Hepatocyte (in vitro differentiated cells): ENCODE results near the gene SLC9A3. TPM values are rescaled to one million over a fixed set of nuclear protein-coding genes. Genes with fewer than 3 reads are reported as not detected.

Experiments
- DNase-seq: peaks from one replicate; pipeline ENCODE4 v3.0.0-alpha.2; 2016; ENCODE audit warnings: low spot score
- H2AFZ ChIP-seq: fragments of 200-600 bp; sonication (generic); 2 replicates; pipeline ENCODE4 v1.6.0; 2016; ENCODE audit warnings: antibody characterized with exemption, mild to moderate bottlenecking
- H3K27ac ChIP-seq: fragments of 200-600 bp; sonication (generic); 2 replicates; pipeline ENCODE4 v1.5.1; 2016; ENCODE audit warnings: mild to moderate bottlenecking
- H3K27me3 ChIP-seq: fragments of 200-600 bp; sonication (generic); 2 replicates; pipeline ENCODE4 v1.6.1; 2016
- H3K36me3 ChIP-seq: fragments of 200-600 bp; sonication (generic); replicated peaks from 2 replicates; pipeline ENCODE4 v1.5.1; 2016; ENCODE audit warnings: low read depth; ENCODE audit not compliant: insufficient read depth
- H3K4me1 ChIP-seq: fragments of 200-600 bp; sonication (generic); 2 replicates; pipeline ENCODE4 v1.5.1; 2016; ENCODE audit warnings: mild to moderate bottlenecking, moderate library complexity; ENCODE audit not compliant: insufficient read depth
- H3K4me2 ChIP-seq: fragments of 200-600 bp; sonication (generic); 2 replicates; pipeline ENCODE4 v1.6.0; 2016
- H3K4me3 ChIP-seq: fragments of 200-600 bp; sonication (generic); 2 replicates; pipeline ENCODE4 v1.5.1; 2016; ENCODE audit warnings: mild to moderate bottlenecking
- H3K79me2 ChIP-seq: fragments of 200-600 bp; sonication (generic); 2 replicates; pipeline ENCODE4 v1.6.0; 2017; ENCODE audit warnings: mild to moderate bottlenecking
- H3K9me2 ChIP-seq: fragments of 200-600 bp; sonication (generic); replicated peaks from 2 replicates; pipeline ENCODE4 v1.6.0; 2017; ENCODE audit warnings: mild to moderate bottlenecking; ENCODE audit not compliant: insufficient read depth
- H3K9me3 ChIP-seq: fragments of 200-600 bp; sonication (generic); 2 replicates; pipeline ENCODE4 v1.5.1; 2016; ENCODE audit warnings: low read depth, mild to moderate bottlenecking
- H4K20me1 ChIP-seq: fragments of 200-600 bp; sonication (generic); 2 replicates; pipeline ENCODE4 v1.6.0; 2016; ENCODE audit warnings: mild to moderate bottlenecking; ENCODE audit not compliant: insufficient read depth, poor library complexity, severe bottlenecking
- CTCF ChIP-seq: fragments of 200-600 bp; sonication (generic); IDR thresholded peaks from 2 replicates; pipeline ENCODE4 v1.5.1; 2016; ENCODE audit warnings: antibody characterized with exemption, mild to moderate bottlenecking; ENCODE audit not compliant: poor library complexity
- EZH2 ChIP-seq: fragments of 200-600 bp; sonication (generic); IDR thresholded peaks from 2 replicates; pipeline ENCODE4 v1.6.1; 2016; ENCODE audit warnings: antibody characterized with exemption, mild to moderate bottlenecking, borderline replicate concordance
- EZH2phosphoT487 ChIP-seq: fragments of 200-600 bp; sonication (generic); IDR thresholded peaks from one replicate; pipeline ENCODE4 v1.6.1; 2018; ENCODE audit warnings: antibody characterized with exemption, mild to moderate bottlenecking, low read depth, moderate library complexity; ENCODE audit not compliant: unreplicated experiment, severe bottlenecking
- WGBS: methylation state at CpG from one replicate; pipeline ENCODE4 v1.1.6; 2016; ENCODE audit warnings: low lambda C conversion rate; ENCODE audit errors: missing lambda C conversion rate; 5-methylcytosine and 5-hydroxymethylcytosine counted together
- polyA plus RNA-seq: library from polyadenylated mRNA; unstranded; fragments of >200 nt; fragmentation: Nextera tagmentation; extraction: Ambion mirVana; gene quantifications from 2 replicates; pipeline ENCODE4 v1.2.1, GENCODE V29; 2016
- total RNA-seq: library from RNA; depleted of rRNA; stranded (reverse); fragments of >200 nt; gene quantifications from 2 replicates; pipeline ENCODE4 v1.2.3, GENCODE V29; 2014

Gene SLC9A3
- total and polyA plus RNA-seq, 2 experiments from 2014 or later = 4.8 to 7.4 TPM

- Histone ChIP-seq H3K9me3 (no peaks in the 10 kb centered on the region), H3K4me2 (no peak overlapping the region), H3K27me3 (peaks cover 26% of the 10 kb centered on the region), H2AFZ (no peak overlapping the region), H3K4me1 (no peaks in the 10 kb centered on the region), H4K20me1 (no peaks in the 10 kb centered on the region), H3K4me3 (no peak overlapping the region), H3K27ac (no peak overlapping the region), H3K36me3 (no peaks in the 10 kb centered on the region), H3K9me2 (no peaks in the 10 kb centered on the region), H3K79me2 (no peaks in the 10 kb centered on the region)
- no peak for DNase-seq
- no peak for TF ChIP-seq EZH2
- no peak for TF ChIP-seq EZH2phosphoT487
- no peak for TF ChIP-seq CTCF
- WGBS = 94% methylated on average over 42 of the region's 52 CpGs
Observed at GRCh38 chr5:491119-491855, 33.0 kb downstream of the SLC9A3 start.

DNA sequence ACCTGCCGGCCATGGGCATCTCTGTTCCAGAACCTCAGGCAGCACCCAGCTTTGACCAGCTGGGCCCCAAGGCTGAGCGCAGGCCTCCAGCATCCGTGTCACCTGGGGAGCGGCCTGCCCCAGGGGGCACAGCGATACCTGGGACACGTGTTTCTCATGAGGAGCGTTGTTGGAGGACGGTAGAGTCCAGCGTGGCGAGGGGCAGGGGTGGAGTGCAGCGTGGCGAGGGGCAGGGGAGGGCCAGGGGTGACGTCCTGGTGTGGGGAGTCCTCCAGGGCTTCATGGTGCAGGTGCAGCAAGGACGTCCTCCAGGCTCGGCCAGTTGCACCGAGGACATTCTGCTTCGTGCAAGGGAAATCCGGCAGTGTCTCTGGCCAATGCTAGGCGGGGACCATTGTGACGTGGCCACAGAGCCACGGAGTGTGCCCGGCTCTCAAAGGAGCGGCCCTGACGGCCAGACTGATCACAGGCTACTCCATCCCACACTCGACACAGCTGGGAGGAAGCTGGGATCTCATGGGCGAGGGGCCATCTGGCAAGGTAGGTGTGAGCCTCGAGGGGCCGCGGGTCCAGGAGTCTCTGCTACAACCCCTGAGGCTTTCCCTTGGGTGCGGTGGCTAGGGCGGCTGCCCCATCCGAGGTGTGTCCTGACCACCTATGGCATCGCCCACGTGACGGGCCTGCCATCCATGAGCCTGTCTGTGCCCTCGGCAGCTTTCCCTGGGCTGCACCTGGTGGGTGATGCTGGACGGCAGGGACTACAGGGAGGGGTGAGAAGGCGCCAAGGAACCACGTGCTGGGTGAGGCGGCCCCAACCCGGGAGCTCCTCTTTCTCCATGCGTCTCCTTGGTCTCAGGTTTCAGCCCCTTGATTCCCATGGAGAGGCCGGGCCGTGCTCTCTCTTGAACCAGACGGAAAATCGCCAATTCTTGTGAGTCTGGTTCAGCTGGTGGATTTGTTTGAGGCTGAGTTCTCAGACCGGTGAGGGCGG, 33.8 kb downstream of the SLC9A3 start:
- Histone ChIP-seq H4K20me1 (no peaks in the 10 kb centered on the region), H3K9me3 (no peaks in the 10 kb centered on the region), H3K4me3 (no peak overlapping the region), H2AFZ (no peak overlapping the region), H3K27me3 (peaks cover 21% of the 10 kb centered on the region), H3K4me1 (no peaks in the 10 kb centered on the region), H3K4me2 (no peak overlapping the region), H3K27ac (no peak overlapping the region), H3K36me3 (no peaks in the 10 kb centered on the region), H3K9me2 (no peaks in the 10 kb centered on the region), H3K79me2 (no peaks in the 10 kb centered on the region)
- TF ChIP-seq CTCF (no peak), EZH2 (no peak), EZH2phosphoT487 (no peak)
- no peak for DNase-seq
- WGBS = 83% methylated on average over 47 of the region's 48 CpGs

- 80% methylated on average over 19 of the region's 21 CpGs for WGBS
- Histone ChIP-seq H4K20me1 (no peaks in the 10 kb centered on the region), H3K27ac (no peak overlapping the region), H3K79me2 (no peaks in the 10 kb centered on the region), H3K9me2 (no peaks in the 10 kb centered on the region), H2AFZ (no peak overlapping the region), H3K9me3 (no peaks in the 10 kb centered on the region), H3K4me1 (no peaks in the 10 kb centered on the region), H3K4me3 (no peak overlapping the region), H3K4me2 (no peak overlapping the region), H3K27me3 (peaks cover 17% of the 10 kb centered on the region), H3K36me3 (no peaks in the 10 kb centered on the region)
- no peak for TF ChIP-seq EZH2
- no peak for TF ChIP-seq EZH2phosphoT487
- no peak for TF ChIP-seq CTCF
- DNase-seq = no peak
Observed at GRCh38 chr5:489689-490080, 34.6 kb downstream of the SLC9A3 start.
